DOHH2 (cell line): ENCODE results near the gene MTCL1.

Experiments used
- CTCF ChIP-seq: fragments of 200-600 bp; sonication (generic); IDR thresholded peaks from one replicate; pipeline ENCODE4 v1.5.1; 2014; ENCODE audit warnings: antibody characterized with exemption, mild to moderate bottlenecking, low read depth, low read length; ENCODE audit not compliant: poor library complexity, severe bottlenecking
- EZH2phosphoT487 ChIP-seq: fragments of 200-600 bp; sonication (generic); IDR thresholded peaks from 2 replicates; pipeline ENCODE4 v1.6.1; 2017; ENCODE audit warnings: borderline replicate concordance, mild to moderate bottlenecking, antibody characterized with exemption, low read length, moderate library complexity, mixed read lengths

- TF ChIP-seq CTCF (no peak), EZH2phosphoT487 (no peak)
Observed at GRCh38 chr18:8685914-8686216, 19.5 kb upstream of the MTCL1 start.
